Activated CD4-positive, alpha-beta T cell treated with anti-CD3 and anti-CD28 coated beads, Interleukin-2, amount 50 U/mL, for 16 hours (primary cell): ENCODE measurements around the gene ITPR3.
"Not testable (repeated sequence)": the region's sequence is repeated elsewhere in the genome, so short reads cannot be mapped to it uniquely, and the experiment has no call there.

Experiments used
- DNase-seq: peaks from one replicate; pipeline ENCODE4 v3.0.0-alpha.2; 2020

ITPR3 gene

DNA sequence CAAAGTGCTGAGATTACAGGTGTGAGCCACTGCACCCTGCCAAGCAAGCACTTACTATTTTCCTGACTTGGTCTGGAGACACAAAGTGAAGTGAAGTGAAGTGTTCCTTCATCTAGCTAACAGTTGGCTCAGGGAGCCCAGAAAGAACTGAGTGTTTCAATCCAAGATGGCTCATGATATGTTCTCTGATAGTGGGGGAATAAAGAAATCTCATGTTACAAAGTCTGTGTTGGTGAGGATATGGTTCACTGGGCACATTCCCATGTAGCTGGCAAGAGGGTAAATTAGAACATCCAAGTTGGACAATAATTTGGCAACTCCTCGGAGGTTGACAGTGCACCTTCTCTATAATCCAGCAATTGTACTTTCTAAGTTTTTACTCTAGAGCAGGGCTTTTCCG is 5.0 kb upstream of the ITPR3 start:
- no peak for DNase-seq

DNA sequence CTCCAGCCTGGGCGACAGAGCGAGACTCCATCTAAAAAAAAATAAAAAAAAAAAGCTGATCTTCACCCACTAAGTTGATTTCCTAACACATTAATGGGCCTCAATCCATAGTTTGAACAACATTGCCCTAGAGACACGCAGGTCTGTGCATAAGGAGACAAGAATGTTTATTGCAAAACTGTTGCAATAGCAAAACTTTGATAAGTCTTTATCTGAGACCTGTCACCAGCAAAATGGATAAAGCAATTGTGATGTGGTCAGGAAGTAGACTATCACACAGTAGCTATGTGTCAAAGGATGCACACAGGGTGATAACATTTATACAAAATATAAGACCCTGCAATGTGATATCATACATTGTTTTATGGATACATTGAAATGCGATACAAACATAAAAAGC is 4.2 kb upstream of the ITPR3 start:
- no peak for DNase-seq

GRCh38 chr6:33619166-33619840 is 1.8 kb upstream of the ITPR3 start:
- no peak for DNase-seq

DNA sequence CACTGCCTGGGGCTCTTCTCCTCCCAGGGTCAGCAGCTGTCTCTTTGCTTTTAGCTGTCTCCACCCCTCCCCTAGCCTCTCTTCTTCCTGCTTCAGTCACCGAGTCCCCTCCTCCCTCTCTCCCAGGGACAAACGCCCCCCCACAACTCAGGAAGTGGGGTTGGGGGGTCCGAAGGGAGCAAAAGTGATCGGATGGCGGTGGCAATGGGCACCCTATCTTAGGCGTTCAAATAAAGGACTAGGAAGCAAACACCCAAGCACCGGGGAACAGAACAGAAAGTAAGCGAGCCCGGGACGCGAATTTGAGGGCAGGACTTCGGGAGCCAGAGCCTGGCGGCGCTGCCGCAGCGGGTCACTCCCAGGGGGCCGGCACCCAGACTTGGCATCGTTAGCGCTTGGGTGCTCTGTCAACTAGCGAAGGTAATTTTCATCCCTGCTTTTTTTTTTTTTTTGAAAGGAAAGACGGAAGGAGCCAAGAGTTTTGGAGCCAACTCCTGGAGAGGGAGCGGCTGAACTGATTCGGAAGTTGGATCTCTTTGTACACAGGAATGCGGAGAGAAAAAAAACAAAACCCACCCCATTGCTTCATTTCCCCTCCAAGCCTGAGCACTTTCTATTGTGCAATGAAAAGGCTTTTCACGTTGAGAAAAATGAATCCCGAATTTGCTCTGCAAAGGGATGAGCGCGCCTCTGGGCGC is 815 bp upstream of the ITPR3 start:
- peak; percentile 36 for DNase-seq

DNA sequence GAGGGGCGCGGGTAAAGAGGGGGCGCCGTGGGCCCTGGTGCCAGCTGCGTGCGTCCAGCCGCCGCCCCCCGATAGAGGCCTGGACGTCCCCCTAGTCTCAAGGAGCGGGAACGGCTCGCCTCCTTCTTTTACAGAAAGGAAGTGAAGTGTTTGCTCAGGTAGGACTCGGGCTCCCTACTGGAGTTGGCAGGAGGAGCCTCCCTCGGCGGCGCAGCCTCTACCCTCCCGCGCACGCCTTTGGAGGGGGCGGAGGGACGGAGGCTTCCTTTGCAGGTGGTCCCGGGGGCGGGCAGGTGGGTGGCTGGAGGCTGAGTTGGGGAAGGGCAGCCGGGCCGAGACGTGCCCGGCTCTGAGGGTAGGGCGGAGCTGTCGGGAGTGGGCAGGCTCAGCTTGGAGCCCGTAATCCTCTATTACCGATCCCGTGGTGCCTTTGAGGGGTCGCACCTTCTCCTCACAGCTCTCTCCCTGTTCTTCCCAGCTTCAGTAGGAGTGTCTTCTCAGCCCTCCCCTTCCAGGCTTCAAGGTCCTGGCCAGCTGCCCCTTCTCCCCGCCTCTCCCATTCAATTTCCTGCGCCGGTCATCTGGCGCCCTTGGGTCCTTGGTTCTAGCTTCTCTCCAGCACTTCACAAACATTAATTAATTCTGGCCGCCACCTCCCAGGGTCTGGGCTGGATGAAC is 728 bp downstream of the ITPR3 start:
- peak; percentile 41 for DNase-seq

DNA sequence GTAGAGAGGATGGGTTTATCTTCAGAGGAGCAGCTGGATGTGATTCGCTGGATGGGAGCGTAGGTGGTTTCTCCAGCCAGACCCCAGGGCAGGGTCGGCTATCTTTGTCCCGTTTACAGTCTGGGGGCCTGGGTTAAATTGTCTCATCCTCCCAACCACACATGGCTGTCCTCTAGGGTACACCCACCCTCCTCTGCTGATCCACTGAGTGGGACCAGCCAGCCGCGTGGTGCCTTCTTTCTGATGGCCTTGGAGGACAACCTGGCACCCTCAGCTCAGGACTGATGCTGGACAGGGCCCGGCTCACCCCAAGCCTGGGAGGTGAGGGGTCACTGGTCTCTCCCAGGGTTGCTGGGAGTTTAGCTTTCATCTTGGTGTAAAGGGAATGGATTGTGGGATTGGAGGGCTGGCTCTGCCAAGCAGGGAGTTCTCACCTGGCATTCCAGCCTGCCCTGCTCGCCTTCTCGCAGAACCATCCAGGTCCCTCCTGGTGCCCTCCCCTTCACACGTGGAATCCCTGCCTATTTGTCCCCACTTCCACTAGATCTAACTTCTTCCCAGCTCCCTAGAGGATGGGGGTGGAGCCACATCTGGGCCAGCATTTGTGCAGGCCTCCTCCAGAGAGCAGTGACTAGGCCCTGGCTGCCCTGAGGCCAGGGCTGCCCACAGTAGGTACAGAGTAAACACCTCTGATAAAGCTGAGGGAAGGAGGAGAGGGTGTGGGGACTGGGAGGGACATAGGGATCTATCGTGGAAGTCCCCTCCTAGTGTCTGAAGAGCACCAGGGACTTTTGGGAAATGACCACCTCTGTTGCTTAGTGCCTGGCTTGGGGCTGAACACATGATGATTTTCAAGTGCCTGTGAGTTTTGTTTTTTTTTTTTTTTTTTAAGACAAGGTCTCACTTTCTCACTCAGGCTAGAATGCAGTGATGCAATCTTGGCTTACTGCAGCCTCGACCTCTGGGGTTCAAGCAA is 1.6 kb downstream of the ITPR3 start:
- no peak for DNase-seq

DNA sequence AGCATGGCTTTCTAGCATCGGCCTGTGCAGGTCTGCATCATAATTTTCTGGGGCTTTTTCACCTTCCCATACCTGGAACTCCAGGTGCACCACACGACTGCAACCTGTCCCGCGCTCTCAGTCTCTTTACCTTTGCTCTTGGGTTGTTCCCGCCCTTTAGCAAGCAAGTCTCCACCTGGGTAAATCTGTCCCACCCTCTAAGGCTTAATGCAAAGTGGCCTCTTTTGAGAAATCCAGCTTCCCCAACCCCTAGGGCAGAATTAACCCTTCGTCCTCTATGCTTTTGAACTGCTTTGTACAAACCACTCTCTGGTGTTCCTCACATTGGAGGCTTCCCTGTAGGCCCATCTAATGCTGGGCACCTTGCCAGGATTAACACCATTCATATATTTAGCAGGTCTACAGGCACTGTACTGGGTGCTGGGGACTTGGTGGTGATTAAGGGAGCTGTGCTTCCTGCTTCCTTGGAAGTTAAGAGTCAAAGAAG is 2.8 kb downstream of the ITPR3 start:
- no peak for DNase-seq

DNA sequence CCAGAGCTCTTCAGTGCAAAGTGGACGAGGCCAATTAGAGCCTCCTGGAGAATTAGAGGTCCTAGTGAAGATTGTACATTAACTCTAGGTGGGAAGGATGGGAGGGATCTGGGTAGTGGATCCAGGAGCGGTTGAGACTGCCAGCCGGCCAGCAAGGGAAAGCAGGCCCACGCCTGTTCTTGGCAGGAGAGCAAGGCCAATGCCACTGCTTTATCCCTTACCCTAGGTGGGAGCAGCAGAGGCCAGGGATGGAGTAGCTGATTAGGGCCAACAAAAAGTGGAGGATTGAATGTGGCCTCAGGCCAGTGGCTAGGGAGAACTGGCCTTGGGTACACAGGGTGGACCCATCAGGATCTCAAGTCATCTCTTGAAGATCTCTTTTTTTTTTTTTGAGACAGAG is 3.7 kb downstream of the ITPR3 start:
- no peak for DNase-seq

DNA sequence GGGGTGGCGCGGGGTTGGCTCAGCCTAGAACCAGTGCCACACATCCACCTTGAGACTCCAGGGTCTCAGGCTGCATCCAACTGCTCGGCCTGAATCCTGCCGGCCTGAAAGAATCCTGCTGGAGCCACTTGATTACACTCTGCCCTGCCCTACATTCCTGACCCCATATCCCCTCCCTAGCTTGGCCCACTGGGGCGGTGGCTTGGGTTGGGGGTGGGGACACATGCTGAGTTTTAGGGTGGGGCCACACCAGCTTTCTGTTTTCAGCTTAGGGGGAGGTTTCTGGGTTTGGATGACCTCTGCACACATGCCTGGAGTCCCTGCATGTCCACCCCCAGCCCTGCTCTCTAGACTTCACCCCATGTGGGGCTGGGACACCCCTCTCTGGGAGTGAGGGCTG is 6.8 kb downstream of the ITPR3 start:
- DNase-seq, result no peak

DNA sequence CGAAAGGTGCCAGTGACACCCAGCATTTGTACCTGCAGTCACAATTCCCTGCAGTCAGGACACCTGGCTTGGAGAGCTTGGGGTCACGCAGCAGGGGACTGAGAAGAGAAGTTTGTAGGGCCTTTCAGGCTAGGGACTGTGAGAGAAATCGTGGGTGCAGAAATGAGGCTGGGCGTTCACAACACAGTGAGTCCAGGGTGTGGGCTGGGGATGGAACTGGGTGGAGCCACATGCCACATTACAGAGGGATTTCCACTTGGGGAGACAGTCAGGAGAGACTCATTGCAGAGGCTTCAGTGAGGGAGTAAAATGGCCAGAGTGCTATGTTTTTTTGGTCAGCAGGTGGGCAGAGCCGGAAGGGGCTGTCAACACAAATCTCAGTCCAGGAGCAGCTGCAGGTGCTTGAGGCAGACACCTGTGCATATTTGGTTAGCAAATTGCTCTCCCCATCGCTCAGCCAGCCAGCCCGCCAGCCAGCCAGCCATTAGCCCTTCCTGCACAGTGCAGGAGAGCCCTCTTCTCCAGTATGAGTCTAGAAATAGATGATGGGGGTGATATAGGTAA is 7.4 kb downstream of the ITPR3 start:
- DNase-seq, result no peak

DNA sequence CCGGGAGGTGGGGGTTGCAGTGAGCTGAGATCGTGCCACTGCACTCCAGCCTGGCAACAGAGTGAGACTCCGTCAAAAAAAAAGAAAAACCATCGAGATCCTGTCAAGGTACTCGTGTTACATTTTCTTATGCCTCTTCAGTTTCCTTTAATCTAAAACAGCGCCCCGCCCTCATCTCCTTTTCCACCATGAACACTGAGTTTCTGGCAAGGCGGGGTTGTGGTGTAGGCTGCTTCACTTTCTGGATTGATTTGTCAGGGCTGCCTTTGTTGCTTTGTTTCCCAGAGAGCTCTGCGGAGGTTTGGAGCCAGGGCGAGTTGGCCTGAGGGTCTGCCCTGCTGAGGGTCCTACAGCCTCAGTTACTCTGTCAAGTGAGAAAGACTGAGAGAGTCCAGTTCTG is 8.9 kb downstream of the ITPR3 start:
- no peak for DNase-seq

GRCh38 chr6:33631521-33631920 is 10.4 kb downstream of the ITPR3 start:
- not testable (repeated sequence) for DNase-seq

- DNase-seq, result no peak
Measured at GRCh38 chr6:33631971-33632557, 10.9 kb downstream of the ITPR3 start.

- DNase-seq, result peak; percentile 46
Measured at GRCh38 chr6:33632558-33633039, 11.5 kb downstream of the ITPR3 start.

DNA sequence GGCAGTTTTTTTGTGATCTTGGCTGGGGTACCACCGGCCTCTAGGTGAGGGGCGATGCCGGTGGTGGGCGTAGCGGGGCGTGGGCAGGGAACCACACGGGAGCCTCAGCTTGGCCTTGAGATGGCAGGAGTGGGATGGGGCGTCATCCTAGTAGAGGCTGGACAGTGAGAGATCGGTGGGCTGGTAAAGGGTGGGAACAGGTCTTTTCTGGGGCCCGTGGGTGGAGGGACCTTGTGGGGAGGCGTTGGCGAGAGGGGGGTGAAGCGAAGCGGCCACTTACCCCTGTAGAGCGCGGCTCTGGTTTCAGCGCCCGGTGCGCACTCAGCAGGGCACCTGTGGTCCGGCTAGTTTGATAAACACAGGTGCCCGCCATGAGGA is 12.0 kb downstream of the ITPR3 start:
- no peak for DNase-seq

GRCh38 chr6:33633462-33634158 is 12.5 kb downstream of the ITPR3 start:
- peak; percentile 48 for DNase-seq

- no peak for DNase-seq
Measured at GRCh38 chr6:33634161-33634727, 13.1 kb downstream of the ITPR3 start.

DNA sequence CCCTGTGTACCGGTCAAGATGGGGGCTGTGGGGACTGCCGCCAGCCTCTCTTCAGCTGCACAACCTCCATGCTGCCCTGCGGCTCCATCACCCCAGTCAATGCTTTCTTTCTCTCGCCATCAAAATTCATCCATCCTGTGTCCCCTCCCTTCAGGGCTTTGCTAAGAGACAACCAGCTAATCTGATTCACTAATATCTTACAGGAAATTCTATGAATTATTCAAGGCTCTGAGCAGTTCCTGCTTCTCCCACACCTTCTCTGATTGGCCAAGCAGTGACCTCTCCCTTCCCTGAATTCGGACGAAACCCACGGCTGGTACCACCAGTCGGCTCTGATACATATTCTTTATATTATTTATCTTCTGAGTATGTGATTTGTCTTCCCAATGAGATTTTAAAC is 13.8 kb downstream of the ITPR3 start:
- no peak for DNase-seq

DNA sequence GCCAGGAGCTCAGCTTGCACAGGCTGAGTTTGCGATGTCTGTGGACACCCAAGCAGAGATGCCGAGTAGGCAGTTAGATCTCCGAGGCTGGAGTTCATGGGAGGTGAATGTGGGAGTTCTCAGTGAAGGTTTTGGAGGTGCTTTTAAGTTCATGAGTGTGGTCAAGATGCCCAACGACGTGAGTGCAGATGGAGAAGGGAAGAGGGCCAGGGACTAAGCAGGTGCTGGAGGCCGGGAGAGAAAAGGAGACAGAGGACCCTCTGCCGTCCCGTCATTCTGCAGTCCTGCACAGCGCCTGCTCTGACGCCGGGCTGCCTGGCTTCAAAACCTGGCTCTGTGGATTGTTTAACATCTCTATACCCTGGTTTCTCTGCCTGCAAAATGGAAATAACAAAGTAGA is 15.5 kb downstream of the ITPR3 start:
- DNase-seq, result no peak

DNA sequence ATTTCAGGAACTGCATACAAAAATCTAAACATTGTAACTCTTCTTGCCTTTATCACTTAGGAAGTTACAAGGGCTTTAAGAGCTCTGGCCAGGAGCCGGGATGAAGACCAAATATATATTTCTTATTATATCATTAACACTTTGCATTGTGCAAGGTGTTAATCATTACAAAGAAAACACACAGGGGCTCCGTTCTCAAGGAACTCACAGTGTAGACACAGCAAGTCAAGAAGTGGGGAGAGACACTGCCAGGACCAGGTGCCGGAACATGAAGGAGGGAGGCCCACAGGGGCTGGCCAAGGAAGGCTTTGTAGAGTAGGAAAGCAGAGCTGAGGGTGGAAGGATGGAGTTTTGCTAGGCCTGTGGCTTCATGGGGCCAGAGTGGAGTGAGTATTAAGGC is 17.4 kb downstream of the ITPR3 start:
- DNase-seq, result no peak

GRCh38 chr6:33639559-33639958 is 18.4 kb downstream of the ITPR3 start:
- DNase-seq, result no peak
